Bronchial epithelial cell (primary cell): ENCODE measurements around the gene AMDHD2. TPM values are rescaled to one million over a fixed set of nuclear protein-coding genes. Genes with fewer than 3 reads are reported as not detected.

Experiments used
- DNase-seq: peaks from one replicate; pipeline ENCODE4 v3.0.0-alpha.2; 2010; ENCODE audit warnings: low read depth
- FAIRE-seq: peaks from 2 replicates; lab custom pipeline; 2011; peaks lifted over from hg19 to GRCh38; lab: Jason Lieb, UNC
- H3K27me3 ChIP-seq: 2 replicates; pipeline ENCODE4 v1.5.1; 2011; ENCODE audit warnings: low read length; ENCODE audit not compliant: control insufficient read depth, insufficient read depth
- H3K36me3 ChIP-seq: 2 replicates; pipeline ENCODE4 v1.5.1; 2011; ENCODE audit warnings: low read length; ENCODE audit not compliant: control insufficient read depth, insufficient read depth
- H3K4me3 ChIP-seq: 2 replicates; pipeline ENCODE4 v1.5.1; 2011; ENCODE audit warnings: mild to moderate bottlenecking, low read depth, low read length, control low read depth
- total RNA-seq: library from RNA; depleted of rRNA; stranded (reverse); fragments of >200 nt; gene quantifications from 2 replicates; pipeline ENCODE4 v1.2.1, GENCODE V29; 2014
- TF ChIP-seq, protein P1 (sequence below): IDR thresholded peaks from 2 replicates; pipeline ENCODE4 v1.5.1; 2011; ENCODE audit warnings: mild to moderate bottlenecking, moderate library complexity, low read length, control low read depth, inconsistent platforms; ENCODE audit not compliant: insufficient read depth, severe bottlenecking

AMDHD2 gene
- total RNA-seq, 1 donor from 2014 or later, result 35.8 TPM

DNA sequence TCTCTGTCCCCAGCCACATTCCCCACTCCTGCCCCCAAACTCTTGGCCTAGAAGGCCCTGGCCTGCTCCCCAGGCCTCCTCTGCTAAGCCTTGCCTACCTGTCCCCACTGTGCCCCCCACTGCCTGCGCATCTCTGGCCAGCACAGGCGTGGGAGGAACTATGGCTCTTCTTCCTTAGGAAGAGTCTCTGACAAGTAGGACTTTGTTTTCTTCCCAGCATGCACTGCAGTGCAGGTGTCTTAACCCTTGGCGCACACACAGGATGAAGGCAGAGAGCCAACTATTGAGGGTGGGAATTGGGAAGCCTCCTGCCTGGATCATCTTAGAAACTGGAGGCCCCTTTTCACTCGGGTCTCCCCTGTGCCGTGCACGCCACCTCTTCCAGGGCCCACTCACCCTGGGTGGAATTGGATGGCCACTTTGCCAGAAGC is 3.6 kb downstream of the AMDHD2 start:
- peaks cover 28% of the 10 kb centered on the region for H3K36me3 ChIP-seq
- FAIRE-seq (no peak), DNase-seq (no peak)
- no peaks in the 10 kb centered on the region for H3K27me3 ChIP-seq
- H3K4me3 ChIP-seq, result no peak overlapping the region
- TF ChIP-seq, protein P1, sequence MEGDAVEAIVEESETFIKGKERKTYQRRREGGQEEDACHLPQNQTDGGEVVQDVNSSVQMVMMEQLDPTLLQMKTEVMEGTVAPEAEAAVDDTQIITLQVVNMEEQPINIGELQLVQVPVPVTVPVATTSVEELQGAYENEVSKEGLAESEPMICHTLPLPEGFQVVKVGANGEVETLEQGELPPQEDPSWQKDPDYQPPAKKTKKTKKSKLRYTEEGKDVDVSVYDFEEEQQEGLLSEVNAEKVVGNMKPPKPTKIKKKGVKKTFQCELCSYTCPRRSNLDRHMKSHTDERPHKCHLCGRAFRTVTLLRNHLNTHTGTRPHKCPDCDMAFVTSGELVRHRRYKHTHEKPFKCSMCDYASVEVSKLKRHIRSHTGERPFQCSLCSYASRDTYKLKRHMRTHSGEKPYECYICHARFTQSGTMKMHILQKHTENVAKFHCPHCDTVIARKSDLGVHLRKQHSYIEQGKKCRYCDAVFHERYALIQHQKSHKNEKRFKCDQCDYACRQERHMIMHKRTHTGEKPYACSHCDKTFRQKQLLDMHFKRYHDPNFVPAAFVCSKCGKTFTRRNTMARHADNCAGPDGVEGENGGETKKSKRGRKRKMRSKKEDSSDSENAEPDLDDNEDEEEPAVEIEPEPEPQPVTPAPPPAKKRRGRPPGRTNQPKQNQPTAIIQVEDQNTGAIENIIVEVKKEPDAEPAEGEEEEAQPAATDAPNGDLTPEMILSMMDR, result no peak

DNA sequence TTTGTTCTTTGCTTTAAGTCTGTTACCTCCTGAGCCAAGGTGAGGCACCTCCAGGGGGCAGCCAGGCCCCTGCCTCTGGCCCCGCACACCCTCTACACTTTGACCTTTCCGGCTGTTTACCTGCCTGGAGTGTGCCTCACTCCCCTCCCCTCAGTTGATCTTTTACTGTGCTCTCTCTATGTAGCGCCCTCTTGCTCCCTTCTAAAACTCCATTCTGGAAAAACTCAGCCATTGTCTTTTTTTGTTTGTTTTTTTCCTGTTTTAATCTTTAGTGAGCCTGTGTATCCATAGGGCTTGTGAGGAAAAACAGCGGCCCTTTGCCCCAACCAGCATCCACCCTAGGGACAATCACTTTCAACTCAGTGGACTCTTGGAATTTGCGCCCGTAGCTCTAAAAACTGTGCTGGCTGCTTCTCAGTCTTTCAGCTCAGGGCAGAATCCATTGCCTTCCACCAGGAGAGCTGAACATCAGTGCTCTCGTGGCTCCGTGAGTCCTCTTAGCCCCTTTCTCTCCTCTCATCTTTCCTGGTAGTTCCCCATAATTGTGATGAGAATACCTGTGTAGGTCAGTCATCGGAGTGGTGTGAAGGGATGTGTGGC is 4.3 kb downstream of the AMDHD2 start:
- FAIRE-seq (no peak), DNase-seq (no peak)
- TF ChIP-seq, protein P1, result no peak
- peaks cover 24% of the 10 kb centered on the region for H3K36me3 ChIP-seq
- H3K4me3 ChIP-seq, result no peak overlapping the region
- H3K27me3 ChIP-seq, result no peaks in the 10 kb centered on the region

DNA sequence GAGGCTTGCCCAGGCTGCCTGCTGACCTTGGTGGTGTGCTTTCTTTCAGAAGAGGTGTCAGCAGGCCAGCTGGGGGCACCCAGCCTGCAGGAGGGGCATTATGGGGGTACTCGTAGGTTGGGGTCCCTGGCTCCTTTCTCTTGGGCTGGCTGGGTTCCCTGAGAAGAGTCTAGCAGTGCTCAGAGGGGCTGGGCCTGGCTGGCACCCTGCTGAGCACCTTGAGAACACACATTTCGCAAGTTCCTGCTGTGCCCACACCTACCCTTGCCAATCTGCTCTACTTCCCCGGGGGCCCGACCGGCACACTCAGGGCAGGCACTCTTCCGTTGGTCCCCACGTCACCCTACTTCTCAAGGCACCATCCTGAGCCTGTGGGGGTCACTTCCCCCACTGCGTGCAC is 6.0 kb downstream of the AMDHD2 start:
- H3K4me3 ChIP-seq, result no peak overlapping the region
- FAIRE-seq (no peak), DNase-seq (no peak)
- no peaks in the 10 kb centered on the region for H3K27me3 ChIP-seq
- TF ChIP-seq, protein P1, result no peak
- peaks cover 22% of the 10 kb centered on the region for H3K36me3 ChIP-seq

DNA sequence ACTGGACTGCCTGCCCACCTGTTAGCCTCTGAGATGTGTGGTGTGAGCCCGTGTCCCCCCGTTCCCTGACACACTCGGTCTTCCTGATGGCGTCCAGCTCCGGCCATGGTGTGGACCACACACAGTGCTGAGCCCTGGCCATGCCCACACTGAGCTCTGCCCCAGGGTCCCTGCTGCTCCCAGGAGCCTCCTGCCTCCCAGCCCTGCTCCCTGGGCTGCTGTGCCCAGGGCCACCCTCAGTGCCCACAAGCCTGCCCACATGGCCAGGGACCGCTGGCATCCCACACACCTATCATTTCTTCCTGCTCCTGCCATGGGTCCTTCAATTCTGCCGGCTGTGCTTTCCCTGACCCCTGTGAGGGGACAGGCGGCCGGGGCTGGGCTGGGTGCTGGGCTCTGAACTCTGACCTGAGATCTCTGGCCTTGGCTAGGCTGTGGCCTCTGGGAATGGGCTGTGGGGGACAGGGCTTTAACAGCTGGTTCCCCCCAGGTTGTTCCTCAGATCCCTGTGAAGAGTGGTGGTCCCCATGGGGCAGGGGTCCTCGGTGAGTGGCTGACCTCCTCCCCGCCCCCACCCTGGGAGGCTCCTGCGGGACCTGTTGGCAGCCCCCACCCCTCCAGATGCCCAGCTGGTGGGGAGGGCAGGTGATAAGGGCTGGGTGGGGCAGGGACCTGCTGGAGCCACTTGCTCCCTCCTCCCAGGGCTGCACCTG is 7.1 kb downstream of the AMDHD2 start:
- no peak for FAIRE-seq
- Histone ChIP-seq H3K36me3 (peaks cover 19% of the 10 kb centered on the region), H3K4me3 (no peak overlapping the region), H3K27me3 (no peaks in the 10 kb centered on the region)
- TF ChIP-seq, protein P1, result no peak
- no peak for DNase-seq

DNA sequence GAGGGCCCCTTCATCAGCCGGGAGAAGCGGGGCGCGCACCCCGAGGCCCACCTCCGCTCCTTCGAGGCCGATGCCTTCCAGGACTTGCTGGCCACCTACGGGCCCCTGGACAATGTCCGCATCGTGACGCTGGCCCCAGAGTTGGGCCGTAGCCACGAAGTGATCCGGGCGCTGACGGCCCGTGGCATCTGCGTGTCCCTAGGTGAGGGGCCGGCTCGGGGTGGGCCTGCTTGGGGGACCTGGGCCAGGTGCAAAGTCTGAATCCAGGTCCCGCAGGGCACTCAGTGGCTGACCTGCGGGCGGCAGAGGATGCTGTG is 7.6 kb downstream of the AMDHD2 start:
- TF ChIP-seq, protein P1, result no peak
- no peak for FAIRE-seq

More for the DNA sequence above, 7.6 kb downstream of the AMDHD2 start:
- Histone ChIP-seq H3K27me3 (no peaks in the 10 kb centered on the region), H3K36me3 (peaks cover 19% of the 10 kb centered on the region), H3K4me3 (no peak overlapping the region)
- DNase-seq, result no peak
